Amniotic epithelial cell (primary cell): Measurements from ENCODE around the gene CLCN1.

Experiments
- DNase-seq: peaks from one replicate; pipeline ENCODE4 v3.0.0-alpha.2; 2010; ENCODE audit warnings: low read depth

The CLCN1 gene

DNA sequence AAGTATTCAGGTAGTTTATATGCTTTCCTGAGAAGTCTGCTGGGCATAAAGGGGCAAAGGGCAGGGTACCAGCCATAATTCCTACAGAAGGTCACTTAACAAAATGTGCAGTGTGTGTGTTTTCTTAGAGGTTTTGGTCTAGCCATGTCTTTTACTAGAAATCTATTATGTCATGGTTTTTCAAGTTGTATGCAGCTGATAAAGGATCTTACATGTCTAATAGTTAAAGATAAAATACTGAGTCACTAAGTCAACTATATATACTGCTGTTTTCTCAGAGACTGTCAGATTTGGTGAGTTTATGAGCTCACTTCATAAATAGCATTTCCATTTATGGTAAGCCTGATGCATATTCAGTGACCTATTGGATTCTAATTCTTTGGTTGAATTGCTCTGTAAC is 20.0 kb upstream of the CLCN1 start:
- peak; percentile 78 for DNase-seq

DNA sequence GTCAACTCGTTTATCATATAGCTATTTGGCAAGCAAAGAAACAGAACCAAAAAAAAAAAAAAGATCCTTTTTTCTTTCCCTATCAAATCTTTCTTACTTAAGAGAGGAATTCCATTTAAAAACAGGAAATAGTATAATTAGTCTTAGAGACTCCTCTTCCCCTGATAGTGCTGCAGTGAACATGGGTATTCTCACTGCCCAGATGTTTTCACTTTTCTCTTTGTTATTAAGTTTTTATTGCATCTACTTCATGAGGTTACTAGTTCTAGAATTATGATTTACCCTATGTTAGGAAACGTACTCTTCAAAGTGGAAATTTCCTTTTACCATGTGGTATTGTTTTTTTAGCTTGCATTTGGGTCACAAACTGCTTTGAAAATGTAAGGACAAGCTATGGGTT is 19.2 kb upstream of the CLCN1 start:
- no peak for DNase-seq

DNA sequence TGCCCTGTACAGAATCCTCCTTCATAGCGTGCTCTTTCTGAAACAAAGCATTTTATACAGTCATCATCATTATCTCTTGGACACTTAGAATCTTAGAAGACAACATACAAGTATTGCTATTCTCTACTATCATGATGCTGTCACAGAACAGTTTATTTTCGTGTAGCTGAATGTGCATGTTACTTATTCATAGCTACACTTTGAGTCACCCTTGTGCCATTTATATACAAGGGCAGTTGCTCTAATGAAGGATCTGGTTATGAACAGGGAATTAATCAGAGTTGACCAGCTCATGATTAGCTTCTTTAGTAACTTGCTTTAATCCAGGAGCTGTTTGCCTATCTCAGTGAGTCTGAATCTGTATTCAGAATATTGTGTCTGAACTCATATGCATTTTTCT is 16.6 kb upstream of the CLCN1 start:
- peak; percentile 65 for DNase-seq

DNA sequence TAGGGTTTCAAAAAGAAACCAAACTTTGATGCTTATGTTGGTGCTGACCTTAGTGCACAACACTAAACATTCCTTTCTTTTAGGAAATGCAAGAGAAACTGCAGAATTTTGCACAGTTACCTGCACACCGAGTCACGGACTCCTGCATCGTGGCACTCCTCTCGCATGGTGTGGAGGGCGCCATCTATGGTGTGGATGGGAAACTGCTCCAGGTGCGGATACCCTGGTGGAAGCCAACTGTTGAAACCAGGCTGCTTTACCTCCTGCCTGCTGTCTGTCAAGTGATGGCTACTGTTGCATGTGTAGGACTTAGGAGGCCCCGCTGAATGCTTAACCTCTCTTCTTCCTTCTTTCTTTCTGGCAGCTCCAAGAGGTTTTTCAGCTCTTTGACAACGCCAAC is 16.1 kb upstream of the CLCN1 start:
- peak; percentile 27 for DNase-seq

DNA sequence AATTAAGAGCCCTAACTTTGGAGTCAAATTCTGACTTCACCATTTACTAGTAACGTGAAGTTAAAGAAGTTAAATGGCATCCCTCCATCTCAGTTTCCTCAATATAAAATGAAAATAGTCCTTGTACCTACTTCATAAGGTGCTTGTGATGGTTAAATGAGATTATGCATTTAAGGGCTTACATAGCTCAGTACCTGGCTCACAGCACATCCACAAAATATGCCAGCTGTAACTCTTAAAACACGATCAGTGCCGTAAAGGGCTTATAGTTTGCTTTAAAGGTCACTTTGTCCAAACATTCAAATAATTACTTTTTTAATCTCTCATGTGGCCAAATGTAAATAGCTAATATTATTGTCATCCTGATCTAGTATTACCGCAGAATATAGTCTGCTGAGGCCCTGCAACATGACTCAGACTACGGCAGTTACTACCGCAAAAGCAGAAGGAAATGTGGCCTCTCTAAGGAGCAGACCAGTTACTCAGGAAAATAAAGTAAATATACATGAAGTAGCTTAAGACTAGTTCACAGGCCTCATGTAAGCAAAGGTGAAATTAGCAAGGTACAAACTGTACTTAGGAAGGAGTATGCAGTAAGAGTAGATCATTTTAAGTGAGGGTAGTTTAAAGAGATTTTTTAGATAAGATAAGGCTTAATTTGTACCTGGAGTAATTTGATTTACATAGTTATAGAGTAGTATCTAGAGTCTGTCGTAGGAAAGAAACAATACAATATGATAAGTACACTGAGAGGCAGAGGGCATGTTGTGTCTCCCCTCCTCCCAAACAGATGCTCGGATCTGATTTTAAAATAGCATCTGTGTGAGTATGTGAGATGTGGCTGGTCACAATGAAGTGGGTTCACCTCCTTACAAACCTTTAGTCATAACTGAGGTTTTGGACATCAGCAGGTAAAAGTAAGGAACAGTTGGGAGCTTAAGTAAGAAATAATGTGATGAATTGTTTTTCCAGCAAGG is 14.7 kb upstream of the CLCN1 start:
- DNase-seq: peak; percentile 69

- DNase-seq: no peak
Measured at GRCh38 chr7:143303733-143304132, 12.2 kb upstream of the CLCN1 start.

DNA sequence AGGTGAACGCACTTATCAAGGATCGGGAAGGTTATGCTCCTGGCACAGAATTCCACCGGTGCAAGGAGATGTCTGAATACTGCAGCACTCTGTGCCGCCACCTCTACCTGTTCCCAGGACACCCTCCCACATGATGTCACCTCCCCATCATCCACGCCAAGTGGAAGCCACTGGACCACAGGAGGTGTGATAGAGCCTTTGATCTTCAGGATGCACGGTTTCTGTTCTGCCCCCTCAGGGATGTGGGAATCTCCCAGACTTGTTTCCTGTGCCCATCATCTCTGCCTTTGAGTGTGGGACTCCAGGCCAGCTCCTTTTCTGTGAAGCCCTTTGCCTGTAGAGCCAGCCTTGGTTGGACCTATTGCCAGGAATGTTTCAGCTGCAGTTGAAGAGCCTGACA is 11.0 kb upstream of the CLCN1 start:
- DNase-seq: no peak

DNA sequence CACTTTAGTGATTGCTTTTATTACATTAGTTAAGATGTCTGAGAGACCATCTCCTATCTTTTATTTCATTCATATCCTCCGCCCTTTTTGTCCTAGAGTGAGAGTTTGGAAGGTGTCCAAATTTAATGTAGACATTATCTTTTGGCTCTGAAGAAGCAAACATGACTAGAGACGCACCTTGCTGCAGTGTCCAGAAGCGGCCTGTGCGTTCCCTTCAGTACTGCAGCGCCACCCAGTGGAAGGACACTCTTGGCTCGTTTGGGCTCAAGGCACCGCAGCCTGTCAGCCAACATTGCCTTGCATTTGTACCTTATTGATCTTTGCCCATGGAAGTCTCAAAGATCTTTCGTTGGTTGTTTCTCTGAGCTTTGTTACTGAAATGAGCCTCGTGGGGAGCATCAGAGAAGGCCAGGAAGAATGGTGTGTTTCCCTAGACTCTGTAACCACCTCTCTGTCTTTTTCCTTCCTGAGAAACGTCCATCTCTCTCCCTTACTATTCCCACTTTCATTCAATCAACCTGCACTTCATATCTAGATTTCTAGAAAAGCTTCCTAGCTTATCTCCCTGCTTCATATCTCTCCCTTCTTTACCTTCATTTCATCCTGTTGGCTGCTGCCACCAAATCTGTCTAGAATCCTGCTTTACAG is 10.4 kb upstream of the CLCN1 start:
- DNase-seq: peak; percentile 59

GRCh38 chr7:143308632-143309031 is 7.3 kb upstream of the CLCN1 start:
- no peak for DNase-seq

- DNase-seq: no peak
Measured at GRCh38 chr7:143314127-143314526, 1.8 kb upstream of the CLCN1 start.

- DNase-seq: no peak
Measured at GRCh38 chr7:143316492-143316891, 581 bp downstream of the CLCN1 start.

- DNase-seq: peak; percentile 89
Measured at GRCh38 chr7:143318661-143319060, 2.8 kb downstream of the CLCN1 start.

DNA sequence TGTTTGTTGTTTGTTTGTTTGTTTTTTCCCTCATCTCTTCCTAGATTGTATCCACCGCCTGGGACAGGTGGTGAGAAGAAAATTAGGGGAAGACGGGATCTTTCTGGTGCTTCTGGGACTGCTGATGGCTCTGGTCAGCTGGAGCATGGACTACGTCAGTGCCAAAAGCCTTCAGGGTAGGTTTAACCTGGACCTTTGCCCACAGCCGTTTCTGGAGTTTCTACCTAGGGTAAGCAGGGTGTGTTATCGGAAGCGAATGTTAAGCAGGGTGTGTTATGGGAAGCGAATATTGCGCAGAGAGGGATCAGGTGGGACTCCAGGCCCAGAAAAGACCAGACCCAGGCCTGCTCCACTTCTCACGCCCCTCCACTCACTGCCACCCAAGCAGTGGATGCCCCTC is 4.7 kb downstream of the CLCN1 start:
- no peak for DNase-seq

DNA sequence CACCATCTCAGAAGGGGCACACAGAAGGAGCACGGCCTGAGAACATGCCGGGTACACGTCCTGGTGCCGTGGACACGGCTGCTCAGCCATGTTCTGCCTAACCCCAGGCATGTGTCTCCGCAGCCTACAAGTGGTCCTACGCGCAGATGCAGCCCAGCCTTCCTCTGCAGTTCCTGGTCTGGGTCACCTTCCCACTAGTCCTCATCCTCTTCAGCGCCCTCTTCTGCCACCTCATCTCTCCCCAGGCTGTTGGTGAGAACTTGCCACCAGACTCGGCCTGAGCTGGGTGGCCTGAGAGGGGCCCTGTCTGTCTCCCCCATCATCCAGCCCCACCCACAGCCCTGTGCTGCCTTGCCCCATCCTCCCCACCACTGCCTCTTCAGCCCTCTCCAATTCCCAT is 5.3 kb downstream of the CLCN1 start:
- DNase-seq: no peak

DNA sequence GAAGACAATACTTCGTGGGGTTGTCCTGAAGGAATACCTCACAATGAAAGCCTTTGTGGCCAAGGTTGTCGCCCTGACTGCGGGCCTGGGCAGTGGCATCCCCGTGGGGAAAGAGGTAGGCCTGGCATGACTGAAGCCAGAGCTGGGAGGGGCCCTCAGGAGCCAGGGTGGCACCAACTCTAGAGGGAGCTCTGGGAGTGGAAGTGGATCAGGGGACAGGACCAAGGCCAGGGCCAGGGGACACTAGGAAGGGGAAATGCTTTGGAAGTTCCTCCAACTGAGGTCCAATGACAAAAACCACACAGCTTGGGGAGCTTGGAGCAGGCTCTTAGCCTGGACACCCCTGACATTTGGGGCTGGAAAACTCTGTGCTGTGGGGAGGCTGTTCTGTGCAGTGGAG is 5.8 kb downstream of the CLCN1 start:
- DNase-seq: no peak

- no peak for DNase-seq
Measured at GRCh38 chr7:143322760-143323633, 7.1 kb downstream of the CLCN1 start.

GRCh38 chr7:143323653-143324052 is 7.7 kb downstream of the CLCN1 start:
- DNase-seq: no peak

GRCh38 chr7:143325240-143325639 is 9.3 kb downstream of the CLCN1 start:
- DNase-seq: no peak

GRCh38 chr7:143327903-143328302 is 12.0 kb downstream of the CLCN1 start:
- DNase-seq: no peak

GRCh38 chr7:143329471-143330170 is 13.7 kb downstream of the CLCN1 start:
- no peak for DNase-seq

GRCh38 chr7:143331179-143331801 is 15.4 kb downstream of the CLCN1 start:
- DNase-seq: peak; percentile 78
